ENCODE measurements around the gene TMEM266.

DNA sequence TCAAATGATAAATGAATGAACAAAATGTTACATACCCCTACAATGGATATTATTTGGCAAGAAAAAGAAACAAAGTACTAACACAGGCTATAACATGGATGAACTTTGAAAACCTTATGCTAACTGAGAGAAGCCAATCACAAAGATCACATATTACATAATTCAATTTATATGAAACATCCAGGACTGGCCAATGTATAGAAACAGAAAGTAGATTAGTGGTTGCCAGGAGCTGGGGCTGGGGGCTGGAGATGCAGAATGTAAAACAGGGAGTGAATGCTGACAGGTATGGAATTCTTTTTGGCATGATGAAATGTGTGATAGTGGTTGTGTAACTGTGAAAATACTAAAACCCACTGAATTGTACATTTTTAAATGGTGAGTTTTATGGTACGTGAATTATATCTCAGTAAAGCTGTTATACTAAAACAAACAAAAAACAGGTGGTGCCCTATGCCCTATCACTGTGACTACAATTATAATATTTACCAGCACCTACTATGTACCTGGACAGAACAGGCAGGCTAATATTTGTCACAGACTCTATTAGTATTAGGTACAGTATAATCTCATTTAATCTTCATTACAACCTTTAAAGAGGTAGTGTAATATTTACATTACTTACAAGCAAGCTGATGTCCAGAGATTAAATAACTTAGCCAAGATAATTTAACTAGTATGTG, 161.4 kb downstream of the TMEM266 start:
- TF ChIP-seq, protein P1, sequence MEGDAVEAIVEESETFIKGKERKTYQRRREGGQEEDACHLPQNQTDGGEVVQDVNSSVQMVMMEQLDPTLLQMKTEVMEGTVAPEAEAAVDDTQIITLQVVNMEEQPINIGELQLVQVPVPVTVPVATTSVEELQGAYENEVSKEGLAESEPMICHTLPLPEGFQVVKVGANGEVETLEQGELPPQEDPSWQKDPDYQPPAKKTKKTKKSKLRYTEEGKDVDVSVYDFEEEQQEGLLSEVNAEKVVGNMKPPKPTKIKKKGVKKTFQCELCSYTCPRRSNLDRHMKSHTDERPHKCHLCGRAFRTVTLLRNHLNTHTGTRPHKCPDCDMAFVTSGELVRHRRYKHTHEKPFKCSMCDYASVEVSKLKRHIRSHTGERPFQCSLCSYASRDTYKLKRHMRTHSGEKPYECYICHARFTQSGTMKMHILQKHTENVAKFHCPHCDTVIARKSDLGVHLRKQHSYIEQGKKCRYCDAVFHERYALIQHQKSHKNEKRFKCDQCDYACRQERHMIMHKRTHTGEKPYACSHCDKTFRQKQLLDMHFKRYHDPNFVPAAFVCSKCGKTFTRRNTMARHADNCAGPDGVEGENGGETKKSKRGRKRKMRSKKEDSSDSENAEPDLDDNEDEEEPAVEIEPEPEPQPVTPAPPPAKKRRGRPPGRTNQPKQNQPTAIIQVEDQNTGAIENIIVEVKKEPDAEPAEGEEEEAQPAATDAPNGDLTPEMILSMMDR (IDR thresholded peaks at IDR 0.05) = no peak
- TF ChIP-seq POLR2A (IDR thresholded peaks at IDR 0.05) = no peak

All from testis (tissue), 2 donors.